ENCODE data around the gene PDP2.
"Not testable (repeated sequence)": the region's sequence is repeated elsewhere in the genome, so short reads cannot be mapped to it uniquely, and the experiment has no call there.

PDP2 gene

DNA sequence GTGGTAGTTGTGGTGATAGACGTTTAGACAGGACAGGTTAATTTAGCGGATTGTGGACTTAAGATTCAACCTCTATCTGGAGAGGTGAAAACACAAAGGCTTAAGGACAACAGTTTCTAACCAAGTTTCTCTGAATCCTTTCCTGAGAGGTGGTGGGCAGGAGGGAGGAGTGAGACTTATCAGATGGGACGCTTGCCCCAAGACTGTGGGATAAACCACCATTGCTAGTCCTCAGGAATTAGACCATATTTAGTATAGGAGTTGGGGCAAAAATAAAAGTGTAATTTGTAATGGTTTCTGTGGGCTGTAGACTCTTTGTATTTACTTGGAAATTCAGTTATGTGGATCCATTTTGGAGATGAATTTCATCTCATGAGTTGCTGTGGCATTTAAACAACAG, 6.6 kb downstream of the PDP2 start:
- DNase-seq = no peak

GRCh38 chr16:66888647-66889615, 8.6 kb downstream of the PDP2 start:
- DNase-seq = no peak

GRCh38 chr16:66889622-66890021, 9.3 kb downstream of the PDP2 start:
- no peak for DNase-seq

DNA sequence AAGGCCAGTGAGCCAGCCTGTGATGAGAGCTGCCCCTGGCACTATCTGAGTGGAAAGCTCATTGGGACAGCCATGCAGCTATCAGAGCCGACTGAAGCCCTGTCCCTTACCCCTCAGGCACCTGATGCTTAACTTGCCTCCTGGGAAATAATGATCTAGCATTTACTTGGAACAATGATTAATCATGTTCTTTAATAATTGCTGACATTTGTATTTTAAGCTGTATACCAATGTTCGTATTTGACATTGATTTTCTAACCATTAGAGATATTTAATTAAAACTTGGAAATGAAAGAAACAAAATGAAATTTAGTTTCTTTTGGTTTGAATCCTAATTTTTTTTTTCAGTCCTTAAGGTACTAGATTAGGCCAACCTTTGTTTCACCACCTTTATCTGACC, 10.5 kb downstream of the PDP2 start:
- DNase-seq = no peak

DNA sequence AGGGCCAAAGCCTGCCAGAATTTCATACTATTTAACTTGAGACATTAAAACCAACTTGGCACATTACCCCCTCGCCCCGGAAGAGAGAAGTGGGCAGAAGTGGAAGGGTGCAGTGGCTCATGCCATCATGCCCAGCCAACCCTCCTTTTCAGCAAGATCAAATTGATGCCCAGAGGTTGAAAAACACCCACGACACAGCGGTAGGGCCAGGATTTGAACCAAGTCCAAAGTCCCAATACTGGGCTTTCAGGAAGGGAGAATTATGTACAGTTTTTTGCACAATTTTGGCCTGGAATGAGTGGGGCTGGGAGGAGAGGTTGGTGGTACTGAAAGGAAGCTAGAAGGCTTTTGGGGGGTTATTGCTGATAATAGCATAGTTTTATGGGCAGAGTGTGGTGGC, 11.0 kb downstream of the PDP2 start:
- DNase-seq = no peak

GRCh38 chr16:66891797-66892196, 11.5 kb downstream of the PDP2 start:
- no peak for DNase-seq

- DNase-seq = no peak
Observed at GRCh38 chr16:66894055-66894454, 13.7 kb downstream of the PDP2 start.

DNA sequence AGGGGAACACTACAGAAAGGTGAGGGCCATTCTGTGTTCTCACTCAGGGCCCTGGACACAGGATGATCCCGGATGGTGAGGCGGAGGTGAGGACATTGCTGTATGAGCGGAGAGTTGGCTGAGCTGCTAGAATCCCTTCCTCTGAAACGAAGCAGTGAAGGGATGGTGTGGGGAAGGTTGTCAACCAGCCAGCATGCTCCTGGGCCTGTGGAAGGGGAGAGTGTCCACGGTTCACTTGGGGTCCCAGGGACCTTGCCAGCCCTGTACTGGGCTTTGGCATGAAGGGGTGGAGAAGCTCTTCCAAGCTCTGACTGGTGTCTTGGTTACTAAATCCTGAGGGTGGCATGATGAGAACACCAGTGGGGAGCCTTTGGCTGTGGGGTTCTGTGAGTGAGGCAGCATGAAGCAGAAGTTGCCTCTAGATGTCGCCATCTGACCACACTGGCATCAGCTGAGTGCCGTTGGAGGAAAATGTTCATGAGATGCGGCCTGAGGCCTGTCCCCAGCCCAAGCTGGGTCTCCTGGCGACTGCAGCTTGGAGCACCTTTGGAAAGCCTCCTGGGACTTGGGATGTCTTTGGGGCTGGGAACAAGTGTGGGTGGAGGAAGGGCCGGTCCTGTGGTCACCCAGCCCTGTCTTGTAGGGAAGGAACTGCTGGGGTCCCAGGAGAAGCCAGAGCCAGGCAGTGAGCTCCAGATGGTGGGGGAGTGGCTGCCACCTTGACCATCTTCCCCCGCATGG, 14.8 kb downstream of the PDP2 start:
- DNase-seq = peak; percentile 84

DNA sequence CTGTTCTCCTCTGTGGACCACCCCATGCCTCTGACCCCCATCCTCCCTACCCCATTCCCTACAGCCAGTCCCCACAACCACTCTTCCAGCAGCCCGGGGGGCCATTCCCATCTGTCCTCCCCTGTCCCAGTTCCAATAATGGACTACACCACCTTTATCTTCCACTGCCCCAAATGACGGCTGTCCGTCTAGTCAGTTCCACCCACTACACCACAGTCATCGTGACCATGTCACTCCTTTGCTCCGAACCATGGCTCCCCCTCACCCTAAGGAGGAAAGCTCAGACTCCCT, 15.3 kb downstream of the PDP2 start:
- no peak for DNase-seq

DNA sequence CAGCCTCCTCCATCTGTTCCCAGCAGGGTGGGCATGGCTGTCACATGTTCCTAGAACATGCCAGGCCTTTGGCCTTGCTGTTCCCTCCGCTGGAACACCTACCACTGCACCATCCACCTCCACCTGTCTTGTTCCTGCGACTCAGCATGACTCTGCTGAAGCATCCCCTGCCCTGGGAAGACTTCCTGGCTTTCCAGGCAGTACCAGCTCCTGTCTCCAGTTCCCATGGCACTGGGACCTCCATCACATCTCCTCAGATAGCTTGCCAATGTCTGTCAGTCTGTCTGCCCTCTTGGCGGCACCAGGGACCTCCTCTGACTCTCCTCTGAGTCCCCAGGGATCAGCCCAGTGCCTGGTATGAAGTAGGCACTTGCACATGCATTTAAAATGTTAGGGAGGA, 15.7 kb downstream of the PDP2 start:
- no peak for DNase-seq

- DNase-seq = not testable (repeated sequence)
Observed at GRCh38 chr16:66896682-66897081, 16.4 kb downstream of the PDP2 start.

- DNase-seq = no peak
Observed at GRCh38 chr16:66898207-66898606, 17.9 kb downstream of the PDP2 start.

DNA sequence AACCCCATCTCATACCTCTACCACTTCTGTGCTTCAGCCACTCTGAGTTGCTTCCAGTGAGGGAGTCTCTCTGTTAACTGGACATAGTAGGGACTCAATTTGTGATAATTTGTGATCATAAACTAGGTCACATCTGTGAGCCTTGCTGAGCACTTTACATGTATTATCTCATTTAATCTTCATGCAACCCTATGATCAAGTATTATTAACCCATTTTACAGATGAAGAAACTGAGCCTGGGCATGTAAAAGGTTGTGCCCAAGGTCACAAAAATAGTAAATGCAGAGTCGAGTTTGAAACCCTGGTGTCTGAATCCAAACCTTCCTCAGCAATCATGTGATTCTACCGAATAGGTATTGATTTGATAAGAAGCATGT, 18.6 kb downstream of the PDP2 start:
- no peak for DNase-seq

DNA sequence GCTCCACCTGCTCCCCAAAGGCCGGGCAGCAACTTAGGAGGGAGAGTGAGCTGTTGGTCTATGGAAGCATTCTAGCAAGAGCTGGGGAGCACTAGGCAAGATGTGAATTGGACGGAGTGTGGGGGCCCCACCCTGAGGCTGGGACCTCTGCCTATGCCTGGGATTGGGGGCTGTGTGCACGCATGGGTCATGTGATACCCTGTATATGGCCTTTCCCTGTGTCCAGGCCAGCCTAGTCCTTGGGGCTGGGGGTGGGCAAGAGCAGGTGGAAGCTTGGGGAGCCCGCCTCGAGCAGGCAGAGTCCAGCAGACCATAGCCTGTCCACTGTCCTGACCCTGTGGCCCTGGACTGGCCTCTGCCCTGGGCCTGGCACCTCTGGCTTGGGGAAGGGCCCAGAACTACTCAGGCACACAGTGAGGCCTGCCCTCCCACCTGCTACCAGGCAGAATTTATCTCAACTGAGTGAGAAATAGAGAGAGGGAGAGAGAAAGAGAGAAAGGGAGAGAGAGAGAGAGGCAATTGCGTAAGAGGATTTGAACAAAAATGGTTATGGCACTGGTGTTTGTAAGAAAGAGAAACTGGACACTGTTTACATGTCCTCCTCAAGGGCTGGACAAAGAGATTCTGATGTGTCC, 19.1 kb downstream of the PDP2 start:
- no peak for DNase-seq

DNA sequence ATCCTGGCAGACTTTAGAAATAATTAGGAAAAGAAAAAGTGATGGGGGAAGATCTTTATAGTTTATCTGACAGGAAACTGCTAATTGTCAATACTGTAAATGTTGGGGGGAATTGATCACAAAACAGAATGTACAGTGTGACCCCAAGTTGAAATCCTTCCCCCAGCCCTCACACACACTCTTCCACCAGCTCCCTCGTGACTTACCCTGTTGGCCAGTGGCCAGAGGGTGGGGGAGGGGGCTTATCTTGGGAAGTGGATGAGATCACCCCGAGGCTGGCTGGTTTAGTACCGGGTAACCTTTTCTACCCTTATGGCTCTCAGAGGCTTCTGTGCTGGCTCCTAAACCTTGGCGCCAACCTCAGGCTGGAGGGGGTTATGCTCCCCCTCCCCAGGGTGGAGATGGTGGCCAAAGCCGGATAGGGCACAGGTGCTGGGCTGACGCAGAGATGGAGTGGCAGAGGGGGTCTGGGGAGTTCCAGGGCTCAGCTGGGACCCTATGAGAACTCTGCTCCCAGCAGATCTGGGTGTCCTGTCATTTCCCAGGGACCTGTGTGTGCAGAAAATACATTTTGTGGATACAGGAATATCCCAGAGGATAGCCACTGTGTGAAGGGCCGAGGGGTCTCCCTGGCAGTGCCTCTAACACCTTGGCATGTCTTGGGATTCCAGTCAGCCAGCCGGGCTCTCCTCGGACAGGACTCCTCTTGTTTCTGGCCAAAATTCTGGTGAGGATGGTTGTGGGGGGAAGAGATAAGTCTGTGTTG, 19.8 kb downstream of the PDP2 start:
- no peak for DNase-seq

DNA sequence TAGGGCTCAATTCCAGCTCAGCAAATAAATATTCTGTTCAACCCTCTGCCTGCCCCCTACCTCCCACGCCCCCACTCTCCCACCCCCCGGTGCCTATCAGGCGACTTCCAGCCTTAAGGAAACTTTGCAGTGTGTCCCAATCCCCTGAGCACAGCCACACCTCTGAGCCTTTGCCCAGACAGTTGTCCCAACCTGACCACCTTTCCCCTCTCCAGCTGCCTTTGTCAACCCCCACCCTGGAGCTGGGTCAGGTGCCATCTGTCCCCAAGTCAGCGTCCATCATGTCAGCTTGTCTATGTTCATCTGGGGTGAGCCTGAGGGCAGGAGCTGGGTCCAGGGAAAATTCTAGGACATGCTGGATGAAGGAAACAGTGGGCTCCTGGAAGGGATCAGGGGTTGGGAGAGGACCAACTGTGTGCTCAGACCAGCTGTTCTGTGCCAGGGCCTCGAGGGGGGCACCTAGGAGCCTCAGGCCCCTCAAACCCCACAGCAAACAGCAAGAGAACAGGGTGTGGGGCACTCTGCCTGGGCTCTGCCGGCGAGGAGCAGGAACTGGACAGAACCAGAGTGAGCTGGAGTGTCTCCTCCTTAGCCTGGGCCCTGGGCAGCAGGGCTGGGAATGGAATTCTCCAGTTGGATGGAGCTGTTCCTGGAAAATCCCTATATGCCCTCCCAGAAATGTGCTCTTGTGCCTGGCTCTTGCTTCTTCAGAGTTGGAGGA, 20.6 kb downstream of the PDP2 start:
- peak; percentile 30 for DNase-seq

- DNase-seq = no peak
Observed at GRCh38 chr16:66901626-66902025, 21.3 kb downstream of the PDP2 start.

GRCh38 chr16:66902648-66903543, 22.6 kb downstream of the PDP2 start:
- no peak for DNase-seq

DNA sequence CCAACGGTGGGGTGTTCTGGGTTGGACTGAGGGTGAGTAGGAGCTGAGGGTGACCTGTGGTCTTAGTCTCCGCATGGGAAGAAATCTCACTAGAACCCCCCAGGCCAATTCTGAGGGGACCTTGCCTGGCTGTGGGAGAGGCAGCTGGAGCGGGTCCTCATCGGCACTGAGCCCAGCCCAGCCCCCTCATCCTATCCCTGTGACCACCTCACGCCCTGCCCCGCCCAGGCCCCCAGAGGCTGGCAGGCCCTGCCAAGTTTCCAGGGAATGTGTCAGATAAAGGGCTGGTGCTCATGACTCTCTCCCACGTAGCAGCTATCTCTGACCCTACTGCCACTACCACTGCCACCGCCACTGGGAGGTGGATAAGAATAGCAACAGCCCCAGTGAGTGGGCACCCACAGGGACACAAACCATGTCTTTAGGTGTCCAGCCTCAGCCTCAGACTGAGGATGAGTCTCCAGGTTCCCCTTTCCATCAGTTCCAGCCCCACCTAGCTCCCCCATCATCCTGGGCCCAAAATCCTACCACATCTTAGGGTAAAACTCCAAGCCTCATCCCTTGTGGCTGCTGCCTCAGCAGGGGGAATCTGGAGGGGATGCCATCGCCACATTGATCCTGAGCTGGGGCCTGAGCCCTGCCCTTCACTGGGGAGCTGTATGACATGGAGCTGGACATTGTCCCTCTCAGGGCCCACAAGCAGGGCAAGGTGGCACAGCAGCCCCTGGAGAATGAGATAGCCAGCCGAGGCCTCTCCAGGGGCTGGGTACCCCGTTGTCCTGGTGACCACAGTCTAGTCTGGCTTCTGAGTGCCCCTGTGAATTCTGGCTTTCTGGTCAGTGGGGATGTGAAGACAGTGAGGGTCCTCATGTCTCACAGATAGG, 23.5 kb downstream of the PDP2 start:
- no peak for DNase-seq

DNA sequence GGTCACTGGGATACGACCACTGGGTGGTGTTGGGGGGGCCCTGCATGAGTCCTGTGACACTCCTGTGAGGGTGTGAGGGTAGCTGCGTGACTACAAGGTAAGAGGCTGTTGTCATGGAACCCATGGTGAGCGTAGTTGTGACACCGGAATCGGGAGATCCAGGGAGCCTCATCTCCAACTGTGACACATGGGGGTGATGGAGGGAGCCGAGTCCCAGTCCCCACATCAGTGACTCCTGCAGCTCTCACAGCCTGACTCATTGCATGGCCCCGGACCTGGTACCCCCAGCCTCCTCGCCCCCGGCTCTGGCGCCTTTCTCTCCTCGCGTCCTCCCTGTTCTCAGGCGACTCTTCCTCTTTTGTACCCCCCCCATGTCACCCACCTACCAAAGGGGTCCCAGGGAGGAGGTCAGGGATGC, 24.1 kb downstream of the PDP2 start:
- DNase-seq = no peak
